Neural progenitor cell (in vitro differentiated cells): ENCODE data around the gene PHF2. TPM values are rescaled to one million over a fixed set of nuclear protein-coding genes. Genes with fewer than 3 reads are reported as not detected.

Experiments used
- DNase-seq: peaks from one replicate; pipeline ENCODE4 v3.0.0-alpha.2; 2016; ENCODE audit warnings: low spot score
- H2AFZ ChIP-seq: fragments of 200-600 bp; sonication (generic); replicated peaks from 2 replicates; pipeline ENCODE4 v1.6.1; 2016; ENCODE audit warnings: antibody characterized with exemption
- H3F3A ChIP-seq: fragments of 200-600 bp; sonication (generic); 2 replicates; pipeline ENCODE4 v1.6.1; 2016; ENCODE audit warnings: antibody characterized with exemption, low read depth
- H3K27ac ChIP-seq: fragments of 200-600 bp; sonication (generic); 2 replicates; pipeline ENCODE4 v1.5.1; 2016; ENCODE audit warnings: mild to moderate bottlenecking
- H3K27me3 ChIP-seq: fragments of 200-600 bp; sonication (generic); 2 replicates; pipeline ENCODE4 v1.6.1; 2016; ENCODE audit warnings: mild to moderate bottlenecking, moderate library complexity
- H3K36me3 ChIP-seq: fragments of 200-600 bp; sonication (generic); 2 replicates; pipeline ENCODE4 v1.5.1; 2016
- H3K4me1 ChIP-seq: fragments of 200-600 bp; sonication (generic); 2 replicates; pipeline ENCODE4 v1.6.1; 2016; ENCODE audit warnings: mixed run types
- H3K4me2 ChIP-seq: fragments of 200-600 bp; sonication (generic); 2 replicates; pipeline ENCODE4 v1.6.1; 2016
- H3K4me3 ChIP-seq: fragments of 200-600 bp; sonication (generic); 2 replicates; pipeline ENCODE4 v1.5.1; 2016
- H3K79me2 ChIP-seq: fragments of 200-600 bp; sonication (generic); 2 replicates; pipeline ENCODE4 v1.6.1; 2016; ENCODE audit warnings: low read depth
- H3K9ac ChIP-seq: fragments of 200-600 bp; sonication (generic); 2 replicates; pipeline ENCODE4 v1.6.1; 2016
- H3K9me3 ChIP-seq: fragments of 200-600 bp; sonication (generic); 2 replicates; pipeline ENCODE4 v1.5.1; 2016; ENCODE audit warnings: low read depth
- H4K20me1 ChIP-seq: fragments of 200-600 bp; sonication (generic); 2 replicates; pipeline ENCODE4 v1.6.1; 2016; ENCODE audit warnings: low read depth
- H3K27ac Mint-ChIP-seq: 3 replicates; pipeline ENCODE4 v1.8.0; 2021; ENCODE audit warnings: mixed read lengths
- H3K27me3 Mint-ChIP-seq: 2 replicates; pipeline ENCODE4 v1.8.0; 2022; ENCODE audit warnings: low read depth, mild to moderate bottlenecking, inconsistent platforms, moderate library complexity, mixed read lengths; ENCODE audit not compliant: insufficient read depth
- H3K36me3 Mint-ChIP-seq: 3 replicates; pipeline ENCODE4 v1.8.0; 2021; ENCODE audit warnings: mixed read lengths
- H3K4me1 Mint-ChIP-seq: 3 replicates; pipeline ENCODE4 v1.8.0; 2021; ENCODE audit warnings: mixed read lengths
- H3K4me3 Mint-ChIP-seq: 3 replicates; pipeline ENCODE4 v1.8.0; 2021; ENCODE audit warnings: mild to moderate bottlenecking, moderate library complexity, mixed read lengths
- H3K9me3 Mint-ChIP-seq: 3 replicates; pipeline ENCODE4 v1.8.0; 2020; ENCODE audit warnings: mixed read lengths
- CTCF ChIP-seq: fragments of 200-600 bp; sonication (generic); IDR thresholded peaks from 2 replicates; pipeline ENCODE4 v1.5.1; 2017; ENCODE audit warnings: antibody characterized with exemption, mild to moderate bottlenecking
- EZH2 ChIP-seq: fragments of 200-600 bp; sonication (generic); IDR thresholded peaks from 2 replicates; pipeline ENCODE4 v1.6.1; 2017; ENCODE audit warnings: antibody characterized with exemption, mild to moderate bottlenecking, moderate library complexity
- EZH2phosphoT487 ChIP-seq: fragments of 200-600 bp; sonication (generic); IDR thresholded peaks from 2 replicates; pipeline ENCODE4 v1.6.1; 2017; ENCODE audit warnings: antibody characterized with exemption
- total RNA-seq: library from RNA; depleted of rRNA; stranded (reverse); fragments of >200 nt; gene quantifications from 2 replicates; pipeline ENCODE4 v1.2.3, GENCODE V29; 2015; ENCODE audit warnings: low replicate concordance

The PHF2 gene
- total RNA-seq, 1 donor from 2014 or later, result 17.6 TPM

- Mint-ChIP-seq H3K4me1 (peaks cover 6% of the 10 kb centered on the region), H3K9me3 (peaks cover 29% of the 10 kb centered on the region), H3K27me3 (peaks cover 3% of the 10 kb centered on the region), H3K36me3 (peaks cover 58% of the 10 kb centered on the region), H3K4me3 (no peak overlapping the region), H3K27ac (no peak overlapping the region)
- DNase-seq, result no peak
- TF ChIP-seq CTCF (no peak), EZH2 (no peak), EZH2phosphoT487 (no peak)
- Histone ChIP-seq H3K4me1 (no peaks in the 10 kb centered on the region), H3K4me2 (no peak overlapping the region), H3K27ac (no peak overlapping the region), H3F3A (no peaks in the 10 kb centered on the region), H3K4me3 (no peak overlapping the region), H4K20me1 (no peaks in the 10 kb centered on the region), H3K27me3 (no peaks in the 10 kb centered on the region), H3K9ac (no peak overlapping the region), H3K36me3 (peaks cover 10% of the 10 kb centered on the region), H3K9me3 (no peaks in the 10 kb centered on the region), H3K79me2 (no peaks in the 10 kb centered on the region), H2AFZ (no peak overlapping the region)
Measured at GRCh38 chr9:93636667-93637066, 60.3 kb downstream of the PHF2 start.

GRCh38 chr9:93637886-93638285 lies 61.5 kb downstream of the PHF2 start:
- no peak overlapping the region for H3K4me3 ChIP-seq
- DNase-seq, result no peak
- no peaks in the 10 kb centered on the region for H4K20me1 ChIP-seq
- peaks cover 6% of the 10 kb centered on the region for H3K4me1 Mint-ChIP-seq
- no peak overlapping the region for H3K27ac ChIP-seq
- no peak overlapping the region for H3K4me3 Mint-ChIP-seq
- no peak overlapping the region for H3K4me2 ChIP-seq
- H3K27me3 ChIP-seq, result no peaks in the 10 kb centered on the region
- H3K9ac ChIP-seq, result no peak overlapping the region
- no peak overlapping the region for H2AFZ ChIP-seq
- H3K9me3 Mint-ChIP-seq, result peaks cover 29% of the 10 kb centered on the region
- H3F3A ChIP-seq, result no peaks in the 10 kb centered on the region
- H3K79me2 ChIP-seq, result no peaks in the 10 kb centered on the region
- H3K9me3 ChIP-seq, result no peaks in the 10 kb centered on the region
- H3K27ac Mint-ChIP-seq, result no peak overlapping the region
- no peaks in the 10 kb centered on the region for H3K4me1 ChIP-seq
- H3K27me3 Mint-ChIP-seq, result peaks cover 3% of the 10 kb centered on the region
- TF ChIP-seq EZH2 (no peak), CTCF (no peak), EZH2phosphoT487 (no peak)
- H3K36me3 ChIP-seq, result peaks cover 10% of the 10 kb centered on the region
- H3K36me3 Mint-ChIP-seq, result peaks cover 64% of the 10 kb centered on the region

GRCh38 chr9:93640027-93640426 lies 63.6 kb downstream of the PHF2 start:
- TF ChIP-seq CTCF (no peak), EZH2 (no peak), EZH2phosphoT487 (no peak)
- H3K27ac ChIP-seq, result no peak overlapping the region
- no peak overlapping the region for H3K9ac ChIP-seq
- H3K79me2 ChIP-seq, result no peaks in the 10 kb centered on the region
- no peak overlapping the region for H3K4me3 Mint-ChIP-seq
- peaks cover 29% of the 10 kb centered on the region for H3K9me3 Mint-ChIP-seq
- H3F3A ChIP-seq, result no peaks in the 10 kb centered on the region
- H3K36me3 ChIP-seq, result peaks cover 10% of the 10 kb centered on the region
- no peak overlapping the region for H3K4me2 ChIP-seq
- no peak overlapping the region for H3K27ac Mint-ChIP-seq
- no peak overlapping the region for H2AFZ ChIP-seq
- no peaks in the 10 kb centered on the region for H3K9me3 ChIP-seq
- no peak overlapping the region for H3K4me3 ChIP-seq
- H3K27me3 Mint-ChIP-seq, result peaks cover 3% of the 10 kb centered on the region
- H4K20me1 ChIP-seq, result no peaks in the 10 kb centered on the region
- no peaks in the 10 kb centered on the region for H3K4me1 ChIP-seq
- peaks cover 72% of the 10 kb centered on the region for H3K36me3 Mint-ChIP-seq
- no peaks in the 10 kb centered on the region for H3K27me3 ChIP-seq
- no peak for DNase-seq
- H3K4me1 Mint-ChIP-seq, result peaks cover 6% of the 10 kb centered on the region
